PFSK-1 (cell line): ENCODE results near the gene APLN.

Experiments
- FOXP2 ChIP-seq: optimal IDR thresholded peaks from 2 replicates; pipeline ENCODE3; 2011; ENCODE audit warnings: borderline replicate concordance, control low read depth, inconsistent platforms; ENCODE audit not compliant: insufficient read depth; ENCODE audit errors: extremely low read length, extremely low read depth
- POLR2AphosphoS5 ChIP-seq: IDR thresholded peaks from 2 replicates; pipeline ENCODE4 v1.6.1; 2012; ENCODE audit warnings: low read depth, mild to moderate bottlenecking, control low read depth, low read length, moderate library complexity
- REST ChIP-seq, 2 experiments: IDR thresholded peaks; 2 replicates each; pipeline versions ENCODE4 v1.6.1 to v1.8.0; 2011 to 2012; ENCODE audit warnings: low read depth in 2 of 2, low read length in 2 of 2, control low read depth in 1 of 2, inconsistent platforms in 1 of 2, mild to moderate bottlenecking in 1 of 2, moderate library complexity in 1 of 2; ENCODE audit not compliant: insufficient read depth in 1 of 2
- SIN3A ChIP-seq: IDR thresholded peaks from 2 replicates; pipeline ENCODE4 v1.6.1; 2012; ENCODE audit warnings: mild to moderate bottlenecking, low read length, moderate library complexity, borderline replicate concordance; ENCODE audit not compliant: insufficient read depth
- TAF1 ChIP-seq: IDR thresholded peaks from 2 replicates; pipeline ENCODE4 v1.6.1; 2012; ENCODE audit warnings: low read length, control low read depth, borderline replicate concordance; ENCODE audit not compliant: insufficient read depth

GRCh38 chrX:129648514-129649267, 6.1 kb downstream of the APLN start:
- TF ChIP-seq REST (IDR thresholded peaks at IDR 0.05; ENCODE audit: insufficient read depth in 1 of 2, low read depth in 2 of 2, low read length in 2 of 2): no peak
- TF ChIP-seq POLR2AphosphoS5: no peak
- no peak for TF ChIP-seq SIN3A
- TF ChIP-seq TAF1: no peak
- no peak for TF ChIP-seq FOXP2
